Measurements from ENCODE around the gene VAMP4.

The VAMP4 gene

DNA sequence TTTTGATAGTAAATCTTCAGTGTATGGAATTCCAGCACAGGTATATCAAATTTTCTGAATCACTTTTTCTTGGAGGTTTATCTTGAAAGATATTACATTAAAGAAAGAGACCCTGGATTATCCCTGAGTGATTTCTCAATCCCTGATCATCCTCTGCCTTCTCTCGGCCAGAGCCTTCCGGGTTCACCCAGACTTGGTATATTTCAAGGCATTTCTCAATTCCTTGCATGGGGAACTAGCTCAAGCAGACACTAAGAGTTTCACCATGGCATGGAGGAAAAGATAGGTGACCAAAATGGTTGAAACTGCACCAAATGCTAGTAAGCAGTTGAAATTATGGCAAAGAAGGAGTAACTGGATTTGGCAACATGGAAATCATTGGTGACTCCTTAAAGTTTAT is 5.7 kb downstream of the VAMP4 start:
- Histone ChIP-seq H3K9me3 (ENCODE audit: control insufficient read depth, insufficient read depth, low read depth, low read length) (no peaks in the 10 kb centered on the region), H3K27ac (ENCODE audit: extremely low read depth, low read depth, low read length) (no peak overlapping the region), H3K4me3 (ENCODE audit: low read depth, low read length) (no peak overlapping the region), H3K36me3 (ENCODE audit: control insufficient read depth in 2 of 2, insufficient read depth in 1 of 2, low read length in 2 of 2) (peaks cover 14 to 23% of the 10 kb centered on the region in 2 experiments), H3K4me1 (ENCODE audit: control insufficient read depth, insufficient read depth, low read length) (no peaks in the 10 kb centered on the region)
- ChIA-PET CTCF (interaction anchor here (0.5 to 0.7 kb wide), 3 partner anchors 20 to 983 kb away, joined by 3 to 4 read pairs (median 3); no protein-coding TSS in a partner anchor), POLR2A (no interaction called here)
- TF ChIP-seq SP2 (tag by site-specific recombination; IDR thresholded peaks at IDR 0.05) (no peak), ZNF558 (tag by site-specific recombination; IDR thresholded peaks at IDR 0.05) (no peak), ZNF157 (tag by site-specific recombination; IDR thresholded peaks at IDR 0.05) (no peak), ZNF202 (tag by site-specific recombination; IDR thresholded peaks at IDR 0.05; ENCODE audit: borderline replicate concordance) (no peak), ZNF37A (tag by site-specific recombination; IDR thresholded peaks at IDR 0.05) (no peak), REPIN1 (tag by site-specific recombination; IDR thresholded peaks at IDR 0.05; ENCODE audit: low read depth) (no peak), ZNF571 (tag by site-specific recombination; IDR thresholded peaks at IDR 0.05) (no peak), GLIS1 (tag by site-specific recombination; IDR thresholded peaks at IDR 0.05) (no peak), ZNF223 (tag by site-specific recombination; IDR thresholded peaks at IDR 0.05) (no peak), ZBTB1 (tag by site-specific recombination; IDR thresholded peaks at IDR 0.05) (no peak), ZNF155 (tag by site-specific recombination; IDR thresholded peaks at IDR 0.05) (no peak), TRIM28 (IDR thresholded peaks at IDR 0.05; ENCODE audit: borderline replicate concordance, low read length) (no peak)
- TF ChIP-seq, protein P1, sequence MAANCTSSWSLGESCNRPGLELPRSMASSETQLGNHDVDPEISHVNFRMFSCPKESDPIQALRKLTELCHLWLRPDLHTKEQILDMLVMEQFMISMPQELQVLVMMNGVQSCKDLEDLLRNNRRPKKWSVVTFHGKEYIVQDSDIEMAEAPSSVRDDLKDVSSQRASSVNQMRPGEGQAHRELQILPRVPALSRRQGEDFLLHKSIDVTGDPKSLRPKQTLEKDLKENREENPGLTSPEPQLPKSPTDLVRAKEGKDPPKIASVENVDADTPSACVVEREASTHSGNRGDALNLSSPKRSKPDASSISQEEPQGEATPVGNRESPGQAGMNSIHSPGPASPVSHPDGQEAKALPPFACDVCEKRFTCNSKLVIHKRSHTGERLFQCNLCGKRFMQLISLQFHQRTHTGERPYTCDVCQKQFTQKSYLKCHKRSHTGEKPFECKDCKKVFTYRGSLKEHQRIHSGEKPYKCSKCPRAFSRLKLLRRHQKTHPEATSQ (tag by site-specific recombination; IDR thresholded peaks at IDR 0.05) = no peak

DNA sequence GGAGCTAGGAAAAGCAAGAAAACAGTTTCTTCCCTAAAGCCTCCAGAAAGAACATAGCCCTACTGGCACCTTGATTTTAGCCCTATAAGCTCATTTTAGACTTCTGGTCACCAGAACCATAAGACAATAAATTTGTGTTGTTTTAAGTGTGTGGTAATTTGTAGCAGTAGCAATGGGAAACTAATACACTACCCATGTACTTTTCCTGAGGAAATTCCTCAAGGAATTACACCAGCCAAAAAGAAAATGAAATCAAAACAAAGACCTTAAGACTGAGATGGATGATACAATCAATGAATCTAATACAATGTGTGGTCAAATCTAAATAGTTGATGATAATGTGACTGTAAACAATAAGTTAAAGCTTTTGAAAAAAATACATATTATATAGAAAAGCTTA is 11.8 kb downstream of the VAMP4 start:
- Histone ChIP-seq H3K4me3 (ENCODE audit: low read depth, low read length) (no peak overlapping the region), H3K36me3 (ENCODE audit: control insufficient read depth in 2 of 2, insufficient read depth in 1 of 2, low read length in 2 of 2) (peaks cover 14 to 15% of the 10 kb centered on the region in 2 experiments), H3K4me1 (ENCODE audit: control insufficient read depth, insufficient read depth, low read length) (no peaks in the 10 kb centered on the region), H3K27ac (ENCODE audit: extremely low read depth, low read depth, low read length) (no peak overlapping the region), H3K9me3 (ENCODE audit: control insufficient read depth, insufficient read depth, low read depth, low read length) (no peaks in the 10 kb centered on the region)
- ChIA-PET POLR2A (no interaction called here), CTCF (interaction anchor here (0.6 to 1.0 kb wide), 3 partner anchors 10 to 542 kb away, joined by 3 read pairs; no protein-coding TSS in a partner anchor)
- TF ChIP-seq ZIC2 (tag by site-specific recombination; IDR thresholded peaks at IDR 0.05) = no peak
- no peak for TF ChIP-seq ZNF76 (tag by site-specific recombination; IDR thresholded peaks at IDR 0.05; ENCODE audit: borderline replicate concordance, low read depth)
- 0 out of 2 replicates have a peak, but pooled peaks have one; percentile 13 for TF ChIP-seq ZNF335 (tag by site-specific recombination; conservative IDR thresholded peaks at IDR 0.05)

DNA sequence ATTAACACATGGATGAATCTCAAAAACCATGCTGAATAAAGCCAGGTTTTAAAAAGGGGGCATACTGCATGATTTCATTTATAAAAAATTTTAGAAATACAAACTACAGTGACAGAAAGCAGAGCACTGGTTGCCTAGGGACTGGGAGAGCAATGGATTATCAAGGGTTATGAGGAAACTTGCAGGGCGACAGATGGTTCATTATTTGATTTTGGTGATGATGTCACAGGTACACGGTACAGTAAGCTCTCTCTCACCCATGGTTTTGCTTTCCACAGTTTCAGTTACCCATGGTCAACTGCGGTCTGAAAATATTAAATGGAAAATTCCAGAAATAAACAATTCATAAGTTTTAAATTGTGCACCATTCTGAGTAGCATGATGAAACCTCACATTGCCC is 14.1 kb downstream of the VAMP4 start:
- no peaks in the 10 kb centered on the region for H3K9me3 ChIP-seq (ENCODE audit: control insufficient read depth, insufficient read depth, low read depth, low read length)
- H3K4me3 ChIP-seq (ENCODE audit: low read depth, low read length) = no peak overlapping the region
- H3K36me3 ChIP-seq (ENCODE audit: control insufficient read depth in 2 of 2, insufficient read depth in 1 of 2, low read length in 2 of 2) = peaks cover 14 to 15% of the 10 kb centered on the region in 2 experiments
- POLR2A ChIA-PET = no interaction called here
- TF ChIP-seq YY2 (tag by site-specific recombination; IDR thresholded peaks at IDR 0.05) (no peak), ZNF449 (tag by site-specific recombination; IDR thresholded peaks at IDR 0.05) (no peak), ZNF266 (tag by site-specific recombination; IDR thresholded peaks at IDR 0.05; ENCODE audit: low read depth) (no peak), HOXC10 (CRISPR knock-in tag; IDR thresholded peaks at IDR 0.05) (no peak), ZNF335 (tag by site-specific recombination; conservative IDR thresholded peaks at IDR 0.05) (no peak)
- TF ChIP-seq, protein P2, sequence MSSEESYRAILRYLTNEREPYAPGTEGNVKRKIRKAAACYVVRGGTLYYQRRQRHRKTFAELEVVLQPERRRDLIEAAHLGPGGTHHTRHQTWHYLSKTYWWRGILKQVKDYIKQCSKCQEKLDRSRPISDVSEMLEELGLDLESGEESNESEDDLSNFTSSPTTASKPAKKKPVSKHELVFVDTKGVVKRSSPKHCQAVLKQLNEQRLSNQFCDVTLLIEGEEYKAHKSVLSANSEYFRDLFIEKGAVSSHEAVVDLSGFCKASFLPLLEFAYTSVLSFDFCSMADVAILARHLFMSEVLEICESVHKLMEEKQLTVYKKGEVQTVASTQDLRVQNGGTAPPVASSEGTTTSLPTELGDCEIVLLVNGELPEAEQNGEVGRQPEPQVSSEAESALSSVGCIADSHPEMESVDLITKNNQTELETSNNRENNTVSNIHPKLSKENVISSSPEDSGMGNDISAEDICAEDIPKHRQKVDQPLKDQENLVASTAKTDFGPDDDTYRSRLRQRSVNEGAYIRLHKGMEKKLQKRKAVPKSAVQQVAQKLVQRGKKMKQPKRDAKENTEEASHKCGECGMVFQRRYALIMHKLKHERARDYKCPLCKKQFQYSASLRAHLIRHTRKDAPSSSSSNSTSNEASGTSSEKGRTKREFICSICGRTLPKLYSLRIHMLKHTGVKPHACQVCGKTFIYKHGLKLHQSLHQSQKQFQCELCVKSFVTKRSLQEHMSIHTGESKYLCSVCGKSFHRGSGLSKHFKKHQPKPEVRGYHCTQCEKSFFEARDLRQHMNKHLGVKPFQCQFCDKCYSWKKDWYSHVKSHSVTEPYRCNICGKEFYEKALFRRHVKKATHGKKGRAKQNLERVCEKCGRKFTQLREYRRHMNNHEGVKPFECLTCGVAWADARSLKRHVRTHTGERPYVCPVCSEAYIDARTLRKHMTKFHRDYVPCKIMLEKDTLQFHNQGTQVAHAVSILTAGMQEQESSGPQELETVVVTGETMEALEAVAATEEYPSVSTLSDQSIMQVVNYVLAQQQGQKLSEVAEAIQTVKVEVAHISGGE (tag by site-specific recombination; conservative IDR thresholded peaks at IDR 0.05; ENCODE audit: low read depth) = no peak
- CTCF ChIA-PET = interaction anchor here (0.7 to 1.7 kb wide), 2 partner anchors 12 to 24 kb away, joined by 3 read pairs; no protein-coding TSS in a partner anchor
- H3K27ac ChIP-seq (ENCODE audit: extremely low read depth, low read depth, low read length) = no peak overlapping the region
- no peaks in the 10 kb centered on the region for H3K4me1 ChIP-seq (ENCODE audit: control insufficient read depth, insufficient read depth, low read length)
